Stimulated activated CD8-positive, alpha-beta memory T cell treated with anti-CD3 and anti-CD28 coated beads, Interleukin-15, amount 100 ng/mL, for 24 hours (primary cell): ENCODE measurements around the gene SIRPG.
"Not testable (repeated sequence)": the region's sequence is repeated elsewhere in the genome, so short reads cannot be mapped to it uniquely, and the experiment has no call there.

ENCODE experiments used
- DNase-seq: peaks from one replicate; pipeline ENCODE4 v3.0.0-alpha.2; 2020; ENCODE audit warnings: low read depth

The SIRPG gene

DNA sequence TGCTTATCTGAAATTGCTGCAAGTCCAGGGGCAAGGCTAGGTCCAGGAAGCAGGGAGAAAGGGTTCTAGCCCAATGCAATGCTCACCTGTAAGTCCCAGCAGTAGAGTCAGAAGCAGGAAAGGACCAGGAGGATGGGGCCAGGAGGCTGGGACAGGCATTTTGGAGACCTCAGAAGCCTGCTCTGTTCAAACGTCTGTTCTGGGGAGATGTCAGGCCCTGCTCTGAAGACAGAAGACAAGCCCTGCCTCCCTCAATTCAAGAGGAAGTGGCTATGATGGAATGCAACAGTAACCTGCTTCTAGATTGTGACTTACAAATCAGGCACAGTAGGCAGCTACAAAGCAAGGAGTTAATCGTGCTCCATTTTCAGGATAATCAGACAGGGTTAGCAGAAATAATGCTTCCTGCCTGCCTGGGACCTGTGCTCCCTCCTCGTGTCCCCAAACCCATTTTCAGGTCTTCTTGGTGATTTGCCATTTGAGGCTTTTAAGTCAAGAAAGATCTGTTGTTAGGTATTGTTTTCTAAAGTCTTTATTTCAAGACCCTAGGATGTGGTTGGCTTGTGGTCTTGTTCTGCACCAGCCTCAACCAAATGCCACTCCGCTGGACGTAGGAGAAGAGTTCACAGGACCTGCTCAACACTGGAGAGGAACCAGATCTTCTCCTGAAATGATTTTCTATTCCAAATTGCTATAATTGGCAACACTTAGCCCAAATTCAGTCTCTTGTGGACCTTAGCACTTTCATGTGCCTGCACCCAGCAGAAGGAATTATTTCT lies at the start of gene SIRPG:
Gene SIRPG (minus strand): TSS at position 224 of the 779 bp plus-strand sequence. CDS start 65 bp downstream, at position 159.
- no peak for DNase-seq

DNA sequence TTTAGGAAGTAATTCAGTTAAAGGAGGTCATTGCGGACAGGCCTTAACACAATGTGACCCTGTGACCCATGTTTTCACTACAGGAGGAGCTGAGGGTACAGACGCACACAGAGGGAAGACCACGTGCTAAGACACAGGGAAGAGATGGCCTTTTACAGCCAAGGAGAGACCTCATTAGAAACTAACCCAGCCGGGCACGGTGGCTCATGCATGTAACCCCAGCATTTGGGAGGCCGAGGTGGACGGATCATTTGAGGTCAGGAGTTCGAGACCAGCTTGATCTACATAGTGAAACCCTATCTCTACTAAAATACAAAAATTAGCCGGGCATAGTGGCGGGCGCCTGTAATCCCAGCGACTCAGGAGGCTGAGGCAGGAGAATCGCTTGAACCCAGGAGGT lies 49.3 kb upstream of the SIRPG start:
- not testable (repeated sequence) for DNase-seq

DNA sequence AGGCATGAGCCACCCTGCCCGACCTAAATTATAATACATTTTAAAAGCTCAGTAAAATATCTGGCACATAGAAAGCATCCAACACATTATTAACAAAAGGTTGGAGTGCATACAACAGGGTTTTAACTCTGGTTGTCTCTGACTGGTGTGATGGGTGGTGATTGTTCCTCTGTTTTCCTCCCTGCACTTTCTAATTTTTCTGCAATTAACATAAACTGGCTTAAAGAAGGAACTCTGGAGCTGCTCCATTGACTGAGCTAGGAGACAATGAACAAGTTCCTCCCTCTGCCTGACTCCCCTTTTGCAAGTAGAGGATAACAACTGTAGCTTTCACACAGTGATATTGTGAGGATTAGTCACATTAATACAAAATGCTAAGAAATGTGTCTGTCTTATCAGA lies 48.5 kb upstream of the SIRPG start:
- no peak for DNase-seq

DNA sequence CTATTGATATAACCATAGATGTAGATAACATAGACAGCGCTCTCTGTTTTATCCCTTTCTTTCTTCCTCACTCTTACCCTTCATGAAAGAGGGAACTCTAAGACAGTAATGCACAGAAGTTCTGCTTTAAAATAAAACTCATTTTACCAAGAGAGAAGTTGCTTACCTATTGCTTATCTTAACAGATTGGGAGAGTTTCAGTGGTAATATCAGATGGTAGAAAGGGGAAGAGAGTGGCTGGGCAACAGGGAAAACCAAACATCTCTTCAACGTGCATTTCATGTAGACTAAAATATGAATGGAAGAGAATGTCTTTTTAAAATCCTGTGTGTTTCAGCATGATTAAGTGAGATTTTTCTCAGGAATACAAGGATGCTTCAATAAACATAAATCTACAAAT lies 45.3 kb upstream of the SIRPG start:
- no peak for DNase-seq

DNA sequence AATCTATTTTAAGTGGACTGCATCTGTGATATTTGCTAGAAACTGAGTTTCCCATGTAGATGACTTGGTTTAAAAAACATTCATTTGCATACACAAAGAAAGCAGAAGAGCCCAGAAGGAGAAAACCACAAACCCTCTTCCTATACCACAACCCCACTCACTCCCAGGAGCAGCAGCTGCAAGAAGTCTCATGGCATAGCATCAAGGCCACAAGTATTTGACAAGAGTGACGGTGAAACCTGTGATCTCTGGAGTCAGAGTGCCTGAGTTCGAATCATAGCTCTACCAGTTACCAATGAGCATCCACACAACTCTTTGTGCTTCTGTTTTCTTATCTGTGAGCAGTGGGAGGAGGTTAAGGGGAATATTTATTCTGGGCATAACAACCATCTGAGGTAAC lies 44.7 kb upstream of the SIRPG start:
- no peak for DNase-seq

DNA sequence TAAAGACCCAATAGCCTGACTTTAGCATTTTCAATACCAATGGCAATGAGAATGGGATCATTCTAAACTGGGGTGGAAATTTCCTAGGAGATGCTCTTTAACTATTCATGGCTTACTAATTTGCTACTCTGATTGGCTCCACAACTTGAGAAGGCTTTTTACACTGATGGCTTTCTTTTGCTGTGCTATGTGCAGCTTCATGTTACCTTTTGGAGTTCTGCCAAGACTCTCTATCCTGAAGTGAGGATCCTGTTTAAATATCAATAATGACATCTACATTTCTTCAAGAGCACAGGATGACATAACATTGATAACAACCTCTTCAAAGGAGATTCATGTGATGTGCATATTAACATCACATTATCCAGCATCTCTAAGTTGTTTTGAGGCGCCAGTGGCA lies 43.4 kb upstream of the SIRPG start:
- DNase-seq = no peak

DNA sequence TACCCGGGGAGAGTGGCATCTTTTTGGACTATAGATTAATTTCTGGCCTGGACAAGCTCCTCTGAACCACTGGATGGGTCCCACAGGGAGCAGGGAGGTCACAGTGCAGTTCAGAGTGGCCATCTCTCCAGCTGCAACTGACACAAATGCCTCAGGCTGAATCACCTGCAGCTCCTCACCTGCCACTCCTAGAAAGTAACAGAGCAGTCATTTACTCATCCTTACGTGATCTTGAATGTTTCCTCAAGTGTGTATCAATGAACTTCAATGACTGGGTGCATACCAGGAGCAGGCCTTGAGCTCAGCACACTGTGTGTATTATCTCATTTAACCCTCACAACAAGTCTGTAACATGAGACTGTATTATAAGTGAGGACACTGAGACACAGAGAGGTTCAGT lies 40.0 kb upstream of the SIRPG start:
- DNase-seq = no peak

DNA sequence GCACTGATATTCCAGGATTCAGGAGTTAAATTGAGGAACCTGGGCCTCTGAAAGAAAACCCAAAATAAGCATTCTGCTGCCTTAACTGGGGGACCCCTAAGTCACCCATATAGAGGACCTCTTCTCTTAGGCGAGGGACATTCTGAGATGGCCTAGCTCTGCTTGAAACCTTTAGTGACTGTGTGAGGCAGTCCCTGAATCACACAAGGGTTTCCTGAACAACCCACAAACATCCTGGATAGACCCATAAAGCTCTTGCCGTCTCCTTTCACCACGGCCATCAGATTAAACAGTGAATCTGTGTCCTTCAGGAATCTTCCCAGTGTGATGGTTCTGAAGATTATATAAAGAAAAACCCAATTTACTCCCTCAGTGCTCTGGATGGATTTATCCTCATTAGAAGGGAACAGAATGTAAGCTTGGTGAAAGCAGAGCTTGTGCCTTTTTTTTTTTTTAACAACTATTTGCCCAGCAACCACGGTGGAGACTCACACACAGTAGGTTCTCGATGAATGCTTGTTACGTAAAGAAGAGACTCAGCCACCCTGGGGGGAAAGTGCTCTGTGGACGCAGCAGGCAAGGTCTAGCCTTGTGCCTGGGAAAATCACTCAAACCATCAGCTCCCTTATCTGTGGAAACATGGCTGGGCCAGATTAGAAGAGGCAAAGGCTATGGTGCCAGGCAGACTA lies 39.1 kb upstream of the SIRPG start:
- no peak for DNase-seq

DNA sequence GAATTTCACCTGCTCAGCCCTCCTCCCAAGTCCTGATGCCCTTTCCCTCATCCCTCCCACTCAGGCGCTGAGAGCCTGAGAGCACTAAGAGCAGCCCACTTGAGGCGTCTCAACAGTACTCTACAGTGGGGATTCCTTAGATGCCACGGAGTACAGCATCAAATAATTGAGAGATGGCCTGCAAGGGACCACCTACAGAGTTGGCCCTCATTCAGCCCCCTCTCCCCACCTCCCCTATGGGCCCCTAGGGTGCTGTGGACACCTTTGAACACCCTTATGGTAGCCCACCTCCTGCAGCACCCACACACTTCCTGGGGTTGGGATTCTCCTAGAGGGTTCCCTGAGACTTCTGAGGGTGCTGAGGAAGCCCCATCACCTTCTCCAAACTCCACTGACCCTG lies 37.1 kb upstream of the SIRPG start:
- no peak for DNase-seq

DNA sequence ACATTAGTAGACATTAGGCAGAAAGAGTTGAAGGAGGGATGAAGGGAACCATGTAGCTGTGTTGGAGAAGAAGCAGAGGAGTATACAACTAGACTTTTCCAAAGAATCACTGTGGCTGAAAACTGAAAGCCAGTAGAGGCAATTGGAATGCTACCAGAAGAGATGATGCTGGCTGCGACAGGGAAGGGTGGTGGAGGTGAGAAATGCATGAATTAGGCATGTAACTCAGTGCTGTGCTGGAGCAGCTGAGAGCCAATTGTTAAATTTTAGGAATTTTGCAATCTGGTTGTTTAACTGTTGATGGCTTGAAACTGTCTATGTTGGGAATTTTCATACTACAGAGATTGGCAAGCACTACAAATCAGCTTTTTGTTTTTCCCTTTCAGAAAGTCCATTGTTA lies 35.8 kb upstream of the SIRPG start:
- DNase-seq = no peak

DNA sequence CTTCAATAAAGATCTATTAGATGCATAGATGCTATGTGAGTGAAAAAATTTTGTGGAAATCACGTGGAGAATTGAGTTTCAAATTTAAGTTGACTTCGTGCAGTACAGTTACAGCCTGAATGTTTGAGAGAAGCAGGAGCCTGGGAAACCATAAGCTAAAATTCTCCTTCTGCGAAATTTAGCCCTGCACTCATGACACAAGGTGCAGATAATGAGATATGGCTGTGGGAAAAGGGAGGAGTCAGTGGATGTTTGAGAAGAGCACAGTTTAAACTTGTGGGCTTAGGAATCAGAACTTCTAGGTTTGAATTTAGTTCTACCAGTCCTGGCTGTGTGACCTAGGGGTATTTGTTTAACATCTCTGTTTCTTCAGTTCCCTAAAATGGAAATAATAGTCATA lies 32.1 kb upstream of the SIRPG start:
- DNase-seq = no peak

DNA sequence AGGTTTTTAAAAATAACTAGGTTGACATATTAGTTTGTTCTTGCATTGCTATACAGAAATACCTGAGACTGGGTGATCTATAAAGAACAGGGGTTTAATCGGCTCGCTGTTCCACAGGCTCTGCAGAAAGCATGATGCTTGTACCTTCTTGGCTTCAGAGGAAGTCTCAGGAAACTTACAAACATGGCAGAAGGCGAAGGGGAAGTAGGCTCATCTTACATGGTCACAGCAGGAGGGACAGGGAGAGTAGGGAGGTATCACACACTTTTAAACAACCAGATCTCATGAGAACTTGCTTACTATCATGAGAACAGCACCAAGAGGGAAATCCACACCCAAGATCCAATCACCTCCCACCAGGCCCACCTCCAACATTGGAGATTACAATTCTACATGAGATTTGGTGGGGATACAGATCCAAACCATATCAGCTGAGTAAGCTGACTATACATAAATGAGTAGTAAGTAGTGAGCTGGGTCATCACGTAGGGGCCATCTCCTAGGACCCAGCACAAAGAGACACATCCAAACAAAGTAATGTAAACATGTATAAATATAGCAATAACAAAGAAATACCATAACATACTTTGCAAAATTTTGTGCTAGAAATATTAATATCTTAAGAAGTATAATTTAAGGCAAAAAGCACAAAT lies 31.4 kb upstream of the SIRPG start:
- no peak for DNase-seq

DNA sequence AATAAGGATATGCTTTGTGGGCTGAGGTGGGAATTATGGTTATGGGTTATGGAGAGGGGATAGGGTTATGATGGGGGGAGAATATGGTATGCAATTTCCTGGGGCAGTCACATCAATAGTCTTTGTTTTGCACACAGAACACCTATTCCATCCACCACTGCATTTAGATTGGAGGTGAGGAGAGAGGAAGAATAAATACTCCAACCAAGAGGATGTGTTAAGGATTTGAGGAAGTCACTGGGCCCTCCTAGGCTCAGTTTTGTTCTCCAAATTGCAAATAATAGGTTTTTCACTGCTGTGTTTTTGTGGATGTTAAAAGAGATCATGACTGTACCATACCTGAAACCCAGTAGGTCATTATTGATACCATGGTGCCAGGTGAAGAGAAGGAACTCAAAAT lies 29.5 kb upstream of the SIRPG start:
- DNase-seq = no peak

DNA sequence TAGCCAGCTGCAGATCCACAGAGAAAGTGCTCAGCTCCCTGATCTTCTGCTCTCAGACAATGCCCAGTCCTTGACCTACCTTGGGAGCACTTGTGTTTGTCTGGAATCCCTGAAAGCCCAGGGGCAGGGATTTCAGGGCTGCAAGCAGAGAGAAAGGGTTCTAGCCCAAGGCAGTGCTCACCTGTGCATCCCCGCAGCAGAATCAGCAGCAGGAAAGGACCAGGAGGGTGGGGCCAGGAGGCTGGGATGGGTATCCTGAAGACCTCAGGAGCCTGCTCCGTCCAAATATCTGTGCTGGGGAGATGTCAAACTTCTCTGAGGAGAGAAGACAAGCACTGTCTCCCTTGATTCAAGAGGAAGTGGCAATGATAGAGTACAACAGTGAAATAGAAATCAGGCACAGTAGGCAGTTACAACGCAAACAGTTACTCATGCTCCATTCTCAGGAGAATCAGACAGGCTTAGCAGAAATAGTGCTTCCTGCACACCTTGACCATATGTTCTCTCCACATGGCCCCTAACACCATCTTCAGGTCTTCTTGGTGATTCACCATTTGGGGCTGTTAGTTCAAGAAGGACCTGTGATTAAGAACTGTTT lies 28.7 kb upstream of the SIRPG start:
- DNase-seq = no peak

DNA sequence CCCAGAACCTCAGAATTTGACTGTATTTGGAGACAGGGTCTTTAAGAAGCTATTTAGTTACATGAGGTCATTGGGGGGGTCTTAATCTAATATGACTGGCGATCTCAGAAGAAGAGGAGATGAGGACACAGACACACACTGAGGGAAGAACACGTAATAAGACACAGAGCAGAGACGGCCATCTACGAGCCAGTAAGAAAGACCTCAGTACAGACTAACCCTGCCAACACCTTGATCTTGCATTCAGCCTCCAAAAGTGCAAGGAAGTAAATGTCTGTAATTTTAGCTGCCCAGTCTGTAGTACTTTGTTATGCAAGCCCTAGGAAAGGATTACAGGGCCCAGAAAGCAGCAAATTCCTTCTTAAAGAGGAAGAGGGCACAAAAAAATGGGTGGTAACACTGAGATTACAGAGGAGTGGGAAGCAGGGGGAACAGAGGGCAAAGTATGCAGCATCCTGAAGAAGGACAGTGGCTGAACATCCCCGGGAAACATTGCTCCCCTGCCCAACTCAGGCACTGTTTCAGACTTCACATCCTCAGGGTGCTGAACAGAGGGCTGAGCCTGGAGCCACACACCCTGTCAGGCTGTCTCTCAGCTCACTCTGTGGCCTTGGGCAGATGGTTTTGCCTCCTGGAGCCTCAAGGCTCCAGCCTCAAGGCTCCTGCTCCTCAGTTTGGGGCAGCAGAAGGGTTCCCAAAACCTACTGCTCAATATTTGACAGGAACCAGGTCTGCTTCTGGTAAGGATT lies 27.9 kb upstream of the SIRPG start:
- DNase-seq = no peak

DNA sequence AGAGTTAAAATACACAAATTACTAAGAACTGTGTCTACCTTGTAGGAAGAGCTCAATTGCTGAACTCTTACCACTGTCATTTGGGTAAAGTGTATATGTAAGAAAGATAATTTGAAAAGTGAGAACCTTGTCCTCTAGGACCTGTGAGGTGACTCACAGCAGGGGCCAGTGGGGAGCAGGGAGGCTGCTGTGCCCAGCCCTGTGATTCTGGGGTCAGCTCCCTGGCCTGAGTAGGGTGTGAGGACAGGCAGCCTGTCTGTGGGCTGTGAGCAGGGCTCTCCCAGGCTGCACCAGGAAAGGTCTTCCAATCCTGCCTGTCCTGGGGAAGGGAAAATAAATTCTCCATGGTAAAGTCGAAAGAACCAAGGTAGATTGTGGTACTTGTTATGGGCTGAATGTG lies 27.3 kb upstream of the SIRPG start:
- DNase-seq = no peak

DNA sequence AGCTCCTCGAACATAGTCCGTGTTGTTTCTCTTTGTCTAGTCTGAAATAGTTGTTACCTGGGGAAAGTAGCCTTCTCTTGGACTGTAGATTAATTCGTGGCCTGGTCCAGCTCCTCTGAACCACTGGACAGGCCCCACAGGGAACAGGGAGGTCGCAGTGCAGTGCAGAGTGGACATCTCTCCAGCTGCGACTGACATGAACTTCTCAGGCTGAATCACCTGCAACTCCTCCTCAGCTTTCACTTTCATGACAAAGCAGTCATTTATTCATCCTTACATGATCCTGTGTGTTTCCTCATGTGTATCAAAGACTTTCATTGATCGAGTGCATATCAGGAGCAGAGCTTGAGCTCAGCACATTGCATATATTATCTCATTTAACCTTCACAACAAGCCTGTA lies 19.1 kb upstream of the SIRPG start:
- DNase-seq = no peak

DNA sequence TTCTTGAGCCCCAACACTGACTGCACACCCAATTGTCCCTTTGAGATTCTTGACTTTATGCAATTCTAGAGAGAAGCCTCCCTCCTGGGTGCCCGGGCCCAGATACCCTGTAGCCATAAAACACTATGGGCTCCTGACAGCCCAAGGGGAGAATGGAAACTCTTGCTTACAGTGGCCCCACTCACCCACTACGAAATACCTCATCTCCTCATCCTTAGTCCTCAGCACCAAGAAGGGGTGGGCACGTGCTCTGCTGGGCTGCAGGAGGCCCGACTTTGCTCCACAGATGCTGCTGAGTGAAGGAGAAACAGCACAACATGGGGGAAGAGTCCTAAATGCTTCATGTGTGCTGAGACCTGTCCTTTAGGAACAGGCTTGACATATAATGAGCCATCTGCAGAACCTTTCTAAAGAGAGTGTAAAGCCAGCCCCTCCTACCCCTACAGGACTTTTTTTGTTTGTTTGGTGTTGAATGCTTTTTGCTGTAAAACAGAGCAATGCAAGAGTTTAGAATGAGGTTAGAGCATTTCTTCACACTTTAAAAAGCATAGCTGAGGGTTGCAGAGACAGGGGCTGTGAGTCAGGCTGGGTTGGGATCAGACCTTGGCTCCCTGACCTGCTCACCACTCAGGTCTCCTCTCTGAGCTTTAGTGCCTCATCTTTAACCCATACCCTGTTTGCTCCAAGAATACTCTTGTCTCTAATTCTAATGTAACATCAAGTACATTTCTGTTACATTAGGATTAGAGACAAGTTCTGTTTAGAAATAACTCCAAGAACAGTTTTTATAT lies 17.6 kb upstream of the SIRPG start:
- DNase-seq = no peak

DNA sequence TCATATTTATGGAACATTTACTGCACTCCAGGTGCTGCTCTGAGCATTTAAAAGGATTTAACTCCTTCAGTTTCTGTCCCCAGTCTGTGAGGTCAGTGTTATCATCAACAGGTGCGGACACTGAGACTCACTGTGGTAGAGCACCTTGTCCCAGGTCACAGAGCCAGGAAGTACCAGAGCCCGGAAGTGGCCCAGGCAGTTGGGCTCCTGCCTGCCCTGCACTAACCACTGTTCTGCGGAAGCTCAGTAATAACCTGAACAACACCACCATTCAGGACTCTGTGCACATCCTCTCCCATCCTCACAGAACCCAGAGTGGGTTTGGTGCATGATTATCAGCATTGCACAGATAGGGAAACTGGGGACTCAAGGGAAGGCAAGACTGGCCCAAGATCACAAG lies 16.8 kb upstream of the SIRPG start:
- no peak for DNase-seq

DNA sequence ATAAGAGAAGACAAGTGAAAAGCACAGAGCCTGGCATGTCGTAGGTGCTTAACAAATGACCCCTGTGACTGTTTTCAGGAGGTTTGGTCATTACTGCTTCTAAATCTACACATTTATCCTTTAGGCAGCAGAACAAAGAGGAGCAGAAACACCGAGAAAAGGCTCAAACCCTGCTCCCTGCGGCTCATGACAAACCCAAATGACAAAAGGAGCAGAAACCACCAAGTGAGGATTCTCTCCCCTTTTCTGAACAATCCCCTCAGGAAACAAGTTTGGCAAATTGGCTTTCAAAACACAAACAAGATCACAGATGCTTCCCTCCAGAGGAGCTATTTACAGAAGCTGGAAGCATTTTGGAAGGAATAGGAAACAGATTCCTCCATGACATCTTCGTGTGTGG lies 15.8 kb upstream of the SIRPG start:
- DNase-seq = no peak

DNA sequence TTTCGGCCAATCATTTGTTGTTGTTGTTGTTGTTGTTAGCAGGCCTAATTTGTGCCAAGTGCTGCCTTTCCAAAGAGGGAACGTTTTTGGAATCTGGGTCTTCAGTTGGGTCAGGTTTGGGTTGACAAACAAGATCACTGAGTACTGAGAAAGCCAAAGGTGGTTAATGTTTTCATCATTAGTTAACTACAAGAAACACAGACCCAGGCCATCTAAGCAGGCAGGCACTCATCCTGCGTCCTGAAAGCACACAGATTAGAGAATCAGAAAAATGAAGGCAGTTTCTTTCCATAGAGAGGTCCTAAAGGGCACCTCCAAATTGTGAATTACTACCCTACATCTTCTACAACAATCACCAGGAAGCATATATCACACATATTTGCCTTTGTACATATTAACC lies 15.1 kb upstream of the SIRPG start:
- no peak for DNase-seq
